ENCODE measurements around the gene LLGL2. TPM values are rescaled to one million over a fixed set of nuclear protein-coding genes. Genes with fewer than 3 reads are reported as not detected.

Gene LLGL2
- total RNA-seq, 1 donor from 2014 or later, result 33.1 TPM

DNA sequence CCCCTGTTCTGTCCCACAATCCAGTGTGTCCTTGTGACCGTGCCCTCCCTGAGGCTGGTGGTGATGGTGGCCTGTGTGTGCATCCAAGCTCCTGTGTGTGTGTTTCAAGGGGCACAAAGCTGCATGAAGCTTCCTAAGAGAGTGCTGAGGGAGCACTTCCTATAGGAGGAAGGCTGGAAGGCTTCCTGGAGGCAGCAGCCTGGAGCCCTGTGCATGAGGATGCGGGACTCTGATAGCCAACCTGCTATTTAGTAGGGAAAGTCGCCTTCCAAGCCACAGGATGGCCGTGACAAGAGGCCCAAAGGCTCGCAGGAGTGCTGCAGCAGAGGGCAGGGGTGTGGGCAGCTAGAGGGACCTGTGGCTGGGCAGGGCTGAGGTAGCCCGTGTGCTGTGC, 70.4 kb downstream of the LLGL2 start:
- no peak for DNase-seq (ENCODE audit: low spot score in 2 of 2, unreplicated experiment in 2 of 2)
- no peak overlapping the region for H3K4me3 Mint-ChIP-seq
- TF ChIP-seq, protein P1, sequence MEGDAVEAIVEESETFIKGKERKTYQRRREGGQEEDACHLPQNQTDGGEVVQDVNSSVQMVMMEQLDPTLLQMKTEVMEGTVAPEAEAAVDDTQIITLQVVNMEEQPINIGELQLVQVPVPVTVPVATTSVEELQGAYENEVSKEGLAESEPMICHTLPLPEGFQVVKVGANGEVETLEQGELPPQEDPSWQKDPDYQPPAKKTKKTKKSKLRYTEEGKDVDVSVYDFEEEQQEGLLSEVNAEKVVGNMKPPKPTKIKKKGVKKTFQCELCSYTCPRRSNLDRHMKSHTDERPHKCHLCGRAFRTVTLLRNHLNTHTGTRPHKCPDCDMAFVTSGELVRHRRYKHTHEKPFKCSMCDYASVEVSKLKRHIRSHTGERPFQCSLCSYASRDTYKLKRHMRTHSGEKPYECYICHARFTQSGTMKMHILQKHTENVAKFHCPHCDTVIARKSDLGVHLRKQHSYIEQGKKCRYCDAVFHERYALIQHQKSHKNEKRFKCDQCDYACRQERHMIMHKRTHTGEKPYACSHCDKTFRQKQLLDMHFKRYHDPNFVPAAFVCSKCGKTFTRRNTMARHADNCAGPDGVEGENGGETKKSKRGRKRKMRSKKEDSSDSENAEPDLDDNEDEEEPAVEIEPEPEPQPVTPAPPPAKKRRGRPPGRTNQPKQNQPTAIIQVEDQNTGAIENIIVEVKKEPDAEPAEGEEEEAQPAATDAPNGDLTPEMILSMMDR (IDR thresholded peaks at IDR 0.05; ENCODE audit: unreplicated experiment), result no peak
- H3K9me3 Mint-ChIP-seq, result no peaks in the 10 kb centered on the region
- H3K27me3 Mint-ChIP-seq (ENCODE audit: low read depth), result no peaks in the 10 kb centered on the region
- no peaks in the 10 kb centered on the region for H3K36me3 Mint-ChIP-seq
- H3K4me1 Mint-ChIP-seq, result no peaks in the 10 kb centered on the region
- H3K27ac Mint-ChIP-seq, result no peak overlapping the region

GRCh38 chr17:75596320-75597087, 71.0 kb downstream of the LLGL2 start:
- H3K4me3 Mint-ChIP-seq, result no peak overlapping the region
- no peaks in the 10 kb centered on the region for H3K4me1 Mint-ChIP-seq
- H3K36me3 Mint-ChIP-seq, result no peaks in the 10 kb centered on the region
- no peak overlapping the region for H3K27ac Mint-ChIP-seq
- no peaks in the 10 kb centered on the region for H3K27me3 Mint-ChIP-seq (ENCODE audit: low read depth)
- no peaks in the 10 kb centered on the region for H3K9me3 Mint-ChIP-seq
- no peak for DNase-seq (ENCODE audit: low spot score in 2 of 2, unreplicated experiment in 2 of 2)
- TF ChIP-seq, protein P1 (IDR thresholded peaks at IDR 0.05; ENCODE audit: unreplicated experiment), result no peak

DNA sequence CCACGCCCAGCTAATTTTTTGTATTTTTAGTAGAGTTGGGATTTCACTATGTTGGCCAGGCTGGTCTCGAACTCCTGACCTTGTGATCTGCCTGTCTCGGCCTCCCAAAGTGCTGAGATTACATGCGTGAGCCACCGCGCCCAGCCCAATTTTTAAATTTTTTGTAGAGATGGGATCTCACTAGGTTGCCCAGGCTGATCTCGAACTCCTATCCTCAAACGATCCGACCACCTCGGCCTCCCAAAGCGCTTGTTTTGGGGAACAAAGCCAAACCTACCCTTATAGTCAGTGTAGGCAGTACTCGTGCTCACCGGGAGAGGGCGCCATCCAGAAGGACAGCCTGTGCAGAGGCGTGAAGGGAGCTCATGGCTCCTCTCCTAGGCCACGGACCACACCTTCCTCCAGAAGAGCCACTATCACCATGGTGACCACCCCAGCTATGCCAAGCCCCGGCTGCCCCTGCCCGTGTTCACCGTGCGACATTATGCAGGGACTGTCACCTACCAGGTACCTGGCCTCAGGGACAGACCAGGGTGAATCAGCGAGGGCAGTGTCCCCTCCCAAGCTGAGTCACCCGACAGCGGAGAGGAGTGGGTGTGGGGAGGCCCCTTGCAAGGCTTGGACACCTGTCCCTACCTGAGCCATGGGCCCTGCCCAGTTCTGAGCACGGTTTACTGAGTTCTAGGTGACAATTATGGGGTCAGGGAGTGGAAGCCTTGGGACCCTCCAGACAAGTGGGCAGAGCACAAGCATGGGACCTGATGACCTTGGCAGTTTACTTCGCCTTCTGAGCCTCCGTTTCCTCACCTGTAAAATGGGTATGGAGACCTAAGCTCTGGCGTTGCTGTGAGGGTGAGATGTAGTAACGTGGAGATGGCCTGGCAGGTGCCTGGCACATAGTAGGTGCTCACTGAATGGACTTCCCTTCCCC, 75.8 kb downstream of the LLGL2 start:
- DNase-seq (ENCODE audit: low spot score in 2 of 2, unreplicated experiment in 2 of 2), result peak in 1 of 2 experiments; percentile 66
- H3K27me3 Mint-ChIP-seq (ENCODE audit: low read depth), result no peaks in the 10 kb centered on the region
- H3K4me3 Mint-ChIP-seq, result no peak overlapping the region
- no peaks in the 10 kb centered on the region for H3K36me3 Mint-ChIP-seq
- TF ChIP-seq, protein P1 (IDR thresholded peaks at IDR 0.05; ENCODE audit: unreplicated experiment), result peak; percentile 72
- H3K4me1 Mint-ChIP-seq, result no peaks in the 10 kb centered on the region
- H3K27ac Mint-ChIP-seq, result no peak overlapping the region
- H3K9me3 Mint-ChIP-seq, result no peaks in the 10 kb centered on the region

DNA sequence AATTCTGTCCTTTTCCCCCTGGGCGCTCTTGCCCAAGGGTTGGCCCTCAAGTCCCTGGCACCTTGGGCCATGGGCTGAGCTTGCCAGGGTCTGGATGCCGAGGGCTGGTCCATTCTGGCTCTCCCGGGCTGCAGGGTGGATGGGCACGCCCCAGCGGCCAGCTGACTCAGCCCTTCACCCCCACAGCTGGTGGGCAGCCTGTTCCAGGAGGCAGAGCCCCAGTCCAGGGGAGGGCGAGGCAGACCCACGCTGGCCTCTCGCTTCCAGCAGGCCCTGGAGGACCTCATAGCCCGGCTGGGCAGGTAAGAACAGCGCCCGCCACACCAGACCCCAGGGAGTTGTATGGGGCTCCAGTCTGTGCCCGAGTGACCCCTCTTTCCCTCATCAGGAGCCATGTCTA, 77.1 kb downstream of the LLGL2 start:
- H3K27me3 Mint-ChIP-seq (ENCODE audit: low read depth), result no peaks in the 10 kb centered on the region
- H3K4me1 Mint-ChIP-seq, result no peaks in the 10 kb centered on the region
- no peaks in the 10 kb centered on the region for H3K9me3 Mint-ChIP-seq
- DNase-seq (ENCODE audit: low spot score in 2 of 2, unreplicated experiment in 2 of 2), result no peak
- H3K36me3 Mint-ChIP-seq, result no peaks in the 10 kb centered on the region
- H3K27ac Mint-ChIP-seq, result no peak overlapping the region
- H3K4me3 Mint-ChIP-seq, result no peak overlapping the region
- TF ChIP-seq, protein P1 (IDR thresholded peaks at IDR 0.05; ENCODE audit: unreplicated experiment), result no peak

- DNase-seq (ENCODE audit: low spot score in 2 of 2, unreplicated experiment in 2 of 2), result no peak
- Mint-ChIP-seq H3K4me1 (no peaks in the 10 kb centered on the region), H3K27ac (peak overlapping the region; percentile 5)
These were observed 77.6 kb downstream of the LLGL2 start for GRCh38 chr17:75603123-75603522.

More at GRCh38 chr17:75603123-75603522, 77.6 kb downstream of the LLGL2 start:
- TF ChIP-seq, protein P1 (IDR thresholded peaks at IDR 0.05; ENCODE audit: unreplicated experiment), result no peak
- H3K4me3 Mint-ChIP-seq, result no peak overlapping the region
- no peaks in the 10 kb centered on the region for H3K9me3 Mint-ChIP-seq
- no peaks in the 10 kb centered on the region for H3K27me3 Mint-ChIP-seq (ENCODE audit: low read depth)
- no peaks in the 10 kb centered on the region for H3K36me3 Mint-ChIP-seq
